PFSK-1 (cell line): ENCODE data around the gene ASIC3.

Source experiments
- POLR2AphosphoS5 ChIP-seq: IDR thresholded peaks from 2 replicates; pipeline ENCODE4 v1.6.1; 2012; ENCODE audit warnings: low read depth, mild to moderate bottlenecking, control low read depth, low read length, moderate library complexity
- REST ChIP-seq, 2 experiments: IDR thresholded peaks; 2 replicates each; pipeline versions ENCODE4 v1.6.1 to v1.8.0; 2011 to 2012; ENCODE audit warnings: low read depth in 2 of 2, low read length in 2 of 2, control low read depth in 1 of 2, inconsistent platforms in 1 of 2, mild to moderate bottlenecking in 1 of 2, moderate library complexity in 1 of 2; ENCODE audit not compliant: insufficient read depth in 1 of 2
- SIN3A ChIP-seq: IDR thresholded peaks from 2 replicates; pipeline ENCODE4 v1.6.1; 2012; ENCODE audit warnings: mild to moderate bottlenecking, low read length, moderate library complexity, borderline replicate concordance; ENCODE audit not compliant: insufficient read depth
- TAF1 ChIP-seq: IDR thresholded peaks from 2 replicates; pipeline ENCODE4 v1.6.1; 2012; ENCODE audit warnings: low read length, control low read depth, borderline replicate concordance; ENCODE audit not compliant: insufficient read depth

- TF ChIP-seq POLR2AphosphoS5 (no peak), TAF1 (no peak), REST (IDR thresholded peaks at IDR 0.05; ENCODE audit: insufficient read depth in 1 of 2, low read depth in 2 of 2, low read length in 2 of 2) (no peak), SIN3A (no peak)
Observed at GRCh38 chr7:151094675-151095074, 46.3 kb downstream of the ASIC3 start.
